BJ (cell line): ENCODE results near the gene MTM1. TPM values are rescaled to one million over a fixed set of nuclear protein-coding genes. Genes with fewer than 3 reads are reported as not detected.

Experiments
- CTCF ChIA-PET: fragments of 350-600 bp; formaldehyde crosslinking; extraction: SDS; loops from one replicate; lab custom pipeline; 2021; ENCODE audit warnings: antibody characterized with exemption, inconsistent platforms; lab: Yijun Ruan, JAX
- POLR2A ChIA-PET: fragments of 300-600 bp; sonication (Branson Sonifier 250); formaldehyde crosslinking; extraction: SDS; loops from one replicate; lab custom pipeline; 2021; ENCODE audit warnings: antibody characterized with exemption; lab: Charles Lee
- DNase-seq: peaks from one replicate; pipeline ENCODE4 v3.0.0-alpha.2; 2011; ENCODE audit warnings: low read depth
- H3K27me3 ChIP-seq: 2 replicates; pipeline ENCODE4 v1.6.0; 2011; ENCODE audit warnings: low read length; ENCODE audit not compliant: control insufficient read depth, insufficient read depth
- H3K36me3 ChIP-seq: 2 replicates; pipeline ENCODE4 v1.5.1; 2011; ENCODE audit warnings: low read length; ENCODE audit not compliant: control insufficient read depth, insufficient read depth
- H3K4me3 ChIP-seq: 2 replicates; pipeline ENCODE4 v1.5.1; 2011; ENCODE audit warnings: low read depth, mild to moderate bottlenecking, control low read depth, low read length
- polyA plus RNA-seq: library from polyadenylated mRNA; depleted of rRNA; stranded (reverse); fragments of >200 nt; gene quantifications from 2 replicates; pipeline ENCODE4 v1.2.3, GENCODE V29; 2011
- TF ChIP-seq, protein P1 (sequence below): IDR thresholded peaks from 2 replicates; pipeline ENCODE4 v1.5.1; 2011; ENCODE audit warnings: low read depth, mild to moderate bottlenecking, control low read depth, inconsistent platforms, low read length, moderate library complexity; ENCODE audit not compliant: insufficient read depth

Gene MTM1
- polyA plus RNA-seq, 1 experiment: 2.6 TPM

DNA sequence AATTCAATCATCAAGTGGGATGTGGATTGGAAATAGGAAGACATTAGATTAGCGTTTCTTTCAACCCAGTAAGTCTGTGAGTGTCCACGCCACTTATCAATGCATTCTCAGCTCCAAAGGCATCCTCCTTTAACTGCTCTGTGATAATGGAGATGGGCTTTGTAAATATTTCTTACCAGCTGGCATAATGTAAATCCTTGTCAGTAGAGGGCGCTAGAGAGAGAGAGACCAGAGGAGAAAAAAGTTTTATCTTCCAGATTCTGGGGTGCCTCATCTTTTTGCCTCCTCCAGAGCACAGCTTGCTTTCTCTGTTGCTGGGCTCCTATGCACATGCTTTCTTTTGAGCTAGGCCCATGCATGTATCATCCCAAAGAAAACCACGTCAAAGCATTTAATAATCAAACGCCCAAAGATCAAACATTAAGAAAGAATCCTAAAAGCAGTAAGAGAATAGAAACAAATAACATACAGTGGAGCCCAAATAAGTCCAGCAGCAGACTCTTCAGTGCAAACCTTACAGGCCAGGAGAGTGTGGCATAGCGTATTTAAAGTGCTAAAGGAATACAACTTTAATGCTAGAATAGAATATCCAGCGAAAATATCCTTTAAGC is 115.2 kb downstream of the MTM1 start:
- ChIA-PET CTCF (interaction anchor here (0.7 to 2.1 kb wide), 10 partner anchors 11 to 83 kb away, joined by 3 to 12 read pairs (median 4); no protein-coding TSS in a partner anchor), POLR2A (no interaction called here)
- Histone ChIP-seq H3K4me3 (no peak overlapping the region), H3K27me3 (no peaks in the 10 kb centered on the region), H3K36me3 (no peaks in the 10 kb centered on the region)
- no peak for DNase-seq
- TF ChIP-seq, protein P1, sequence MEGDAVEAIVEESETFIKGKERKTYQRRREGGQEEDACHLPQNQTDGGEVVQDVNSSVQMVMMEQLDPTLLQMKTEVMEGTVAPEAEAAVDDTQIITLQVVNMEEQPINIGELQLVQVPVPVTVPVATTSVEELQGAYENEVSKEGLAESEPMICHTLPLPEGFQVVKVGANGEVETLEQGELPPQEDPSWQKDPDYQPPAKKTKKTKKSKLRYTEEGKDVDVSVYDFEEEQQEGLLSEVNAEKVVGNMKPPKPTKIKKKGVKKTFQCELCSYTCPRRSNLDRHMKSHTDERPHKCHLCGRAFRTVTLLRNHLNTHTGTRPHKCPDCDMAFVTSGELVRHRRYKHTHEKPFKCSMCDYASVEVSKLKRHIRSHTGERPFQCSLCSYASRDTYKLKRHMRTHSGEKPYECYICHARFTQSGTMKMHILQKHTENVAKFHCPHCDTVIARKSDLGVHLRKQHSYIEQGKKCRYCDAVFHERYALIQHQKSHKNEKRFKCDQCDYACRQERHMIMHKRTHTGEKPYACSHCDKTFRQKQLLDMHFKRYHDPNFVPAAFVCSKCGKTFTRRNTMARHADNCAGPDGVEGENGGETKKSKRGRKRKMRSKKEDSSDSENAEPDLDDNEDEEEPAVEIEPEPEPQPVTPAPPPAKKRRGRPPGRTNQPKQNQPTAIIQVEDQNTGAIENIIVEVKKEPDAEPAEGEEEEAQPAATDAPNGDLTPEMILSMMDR: peak; percentile 55

DNA sequence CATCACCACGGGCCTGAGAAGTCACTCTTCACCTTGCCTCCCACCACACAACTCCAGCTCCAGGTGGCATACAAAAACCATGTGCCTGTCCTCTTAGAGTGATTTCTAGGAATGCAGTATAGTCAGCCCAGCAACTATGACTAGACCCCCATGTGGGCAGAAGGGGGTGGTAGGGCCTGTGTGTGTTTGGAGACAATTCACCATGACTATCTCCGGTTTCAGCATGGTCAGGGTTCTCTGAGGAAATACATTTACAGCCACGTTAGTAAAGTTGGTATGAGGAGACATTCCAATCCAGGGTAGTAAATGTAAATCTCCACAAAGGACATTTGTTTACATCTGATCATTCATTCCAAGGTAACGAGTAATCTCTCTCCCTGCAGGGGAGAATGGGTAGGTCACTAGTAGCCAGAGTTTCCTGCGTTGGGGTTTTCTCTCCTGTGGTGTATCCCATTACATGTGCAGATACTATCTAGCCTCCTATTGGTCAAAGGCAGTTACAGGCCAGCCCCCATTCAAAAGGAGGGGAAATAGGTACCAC is 120.6 kb downstream of the MTM1 start:
- ChIA-PET POLR2A (no interaction called here), CTCF (interaction anchor here (0.7 kb wide), 1 partner anchor 639 kb away, joined by 3 read pairs; no protein-coding TSS in a partner anchor)
- DNase-seq: peak; percentile 78
- Histone ChIP-seq H3K27me3 (no peaks in the 10 kb centered on the region), H3K36me3 (no peaks in the 10 kb centered on the region), H3K4me3 (no peak overlapping the region)
- TF ChIP-seq, protein P1: no peak

DNA sequence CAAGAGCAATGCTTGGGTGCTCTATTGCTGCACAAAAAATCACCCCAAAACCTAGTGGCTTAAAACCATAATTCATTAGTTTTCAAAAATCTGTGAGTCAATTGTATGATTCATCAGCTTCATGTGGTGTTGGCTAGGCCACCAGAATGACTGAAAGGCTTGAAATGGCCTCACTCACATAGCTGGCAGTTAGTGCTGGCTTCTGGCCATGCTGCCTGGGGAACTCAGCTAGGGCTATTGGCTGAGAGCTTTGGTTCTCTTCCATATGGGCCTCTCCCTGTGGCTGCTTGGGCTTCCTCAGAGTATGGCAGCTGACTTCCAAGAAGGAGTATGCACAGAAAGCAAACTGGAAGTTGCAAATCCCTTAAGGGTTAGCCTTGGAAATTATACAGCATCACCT is 121.7 kb downstream of the MTM1 start:
- no peaks in the 10 kb centered on the region for H3K27me3 ChIP-seq
- H3K4me3 ChIP-seq: no peak overlapping the region
- TF ChIP-seq, protein P1: no peak
- CTCF ChIA-PET: interaction anchor here (1.5 kb wide), 1 partner anchor 28 kb away, joined by 3 read pairs; no protein-coding TSS in a partner anchor
- POLR2A ChIA-PET: interaction anchor here (0.6 kb wide), 1 partner anchor 490 kb away, joined by 3 read pairs; no protein-coding TSS in a partner anchor
- no peaks in the 10 kb centered on the region for H3K36me3 ChIP-seq
- DNase-seq: peak; percentile 54

DNA sequence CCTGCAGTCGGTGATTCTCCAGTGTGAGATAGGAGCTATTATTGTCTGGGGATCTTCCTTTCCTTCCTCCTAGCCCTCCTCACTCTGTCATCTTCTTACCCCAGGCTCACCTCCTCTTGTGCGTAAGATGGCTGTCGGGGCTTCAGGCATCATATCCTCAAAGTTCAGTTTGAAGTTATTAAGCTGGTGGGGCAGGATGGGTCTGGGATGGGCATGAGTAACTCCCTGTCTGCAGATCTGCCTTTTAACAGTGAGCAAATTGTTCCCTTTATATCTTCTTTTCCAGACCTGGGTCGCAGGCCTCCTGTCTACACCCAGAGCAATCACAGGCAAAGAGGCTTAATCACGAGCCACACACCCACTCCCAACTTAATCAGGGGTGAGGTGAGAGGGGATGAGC is 123.9 kb downstream of the MTM1 start:
- CTCF ChIA-PET: interaction anchor here (0.6 kb wide), 1 partner anchor 746 kb away, joined by 3 read pairs; no protein-coding TSS in a partner anchor
- no peak for DNase-seq
- no peaks in the 10 kb centered on the region for H3K27me3 ChIP-seq
- TF ChIP-seq, protein P1: no peak
- POLR2A ChIA-PET: interaction anchor here (0.6 kb wide), 1 partner anchor 753 kb away, joined by 3 read pairs; no protein-coding TSS in a partner anchor
- no peaks in the 10 kb centered on the region for H3K36me3 ChIP-seq
- H3K4me3 ChIP-seq: no peak overlapping the region
